GM23338 (cell line): ENCODE measurements around the gene MYOCD. TPM values are rescaled to one million over a fixed set of nuclear protein-coding genes. Genes with fewer than 3 reads are reported as not detected.

Experiments used
- ATAC-seq: fragments of 200-7000 bp; cut with Tn5 transposase; 3 replicates; pipeline ENCODE4 v1.9.1; 2020
- DNase-seq: peaks from one replicate; pipeline ENCODE4 v3.0.0-alpha.2; 2015; ENCODE audit warnings: low spot score
- H2AFZ ChIP-seq: fragments of 200-600 bp; sonication (generic); 2 replicates; pipeline ENCODE4 v1.8.0; 2016; ENCODE audit warnings: antibody characterized with exemption, mild to moderate bottlenecking, moderate library complexity
- H3F3A ChIP-seq: fragments of 200-600 bp; sonication (generic); replicated peaks from 2 replicates; pipeline ENCODE4 v1.8.0; 2017; ENCODE audit warnings: antibody characterized with exemption, mixed run types, low read depth
- H3K27ac ChIP-seq: fragments of 200-600 bp; sonication (generic); 2 replicates; pipeline ENCODE4 v1.6.1; 2016; ENCODE audit warnings: low read depth
- H3K27me3 ChIP-seq: fragments of 200-600 bp; sonication (generic); 2 replicates; pipeline ENCODE4 v1.8.0; 2016; ENCODE audit warnings: mild to moderate bottlenecking, mixed run types, moderate library complexity; ENCODE audit not compliant: insufficient read depth
- H3K36me3 ChIP-seq: fragments of 200-600 bp; sonication (generic); 2 replicates; pipeline ENCODE4 v1.8.0; 2016; ENCODE audit warnings: mild to moderate bottlenecking; ENCODE audit not compliant: insufficient read depth
- H3K4me1 ChIP-seq: fragments of 200-600 bp; sonication (generic); 2 replicates; pipeline ENCODE4 v1.8.0; 2016; ENCODE audit warnings: mild to moderate bottlenecking, moderate library complexity; ENCODE audit not compliant: insufficient read depth
- H3K4me2 ChIP-seq: fragments of 200-600 bp; sonication (generic); 2 replicates; pipeline ENCODE4 v1.7.1; 2017; ENCODE audit warnings: mixed run types
- H3K4me3 ChIP-seq: fragments of 200-600 bp; sonication (generic); 2 replicates; pipeline ENCODE4 v1.6.1; 2016; ENCODE audit warnings: mixed run types
- H3K79me2 ChIP-seq: fragments of 200-600 bp; sonication (generic); replicated peaks from 2 replicates; pipeline ENCODE4 v1.8.0; 2017; ENCODE audit warnings: mild to moderate bottlenecking; ENCODE audit not compliant: insufficient read depth
- H3K9me2 ChIP-seq: fragments of 200-600 bp; sonication (generic); 2 replicates; pipeline ENCODE4 v1.8.0; 2017; ENCODE audit not compliant: insufficient read depth
- H4K20me1 ChIP-seq: fragments of 200-600 bp; sonication (generic); replicated peaks from 2 replicates; pipeline ENCODE4 v1.8.0; 2017; ENCODE audit warnings: mild to moderate bottlenecking; ENCODE audit not compliant: insufficient read depth
- H3K27ac Mint-ChIP-seq: 2 replicates; pipeline ENCODE4 v1.8.0; 2020; ENCODE audit warnings: inconsistent platforms, mild to moderate bottlenecking, moderate library complexity, mixed read lengths
- H3K27me3 Mint-ChIP-seq: 3 replicates; pipeline ENCODE4 v1.8.0; 2022; ENCODE audit warnings: low read depth, mild to moderate bottlenecking, moderate library complexity, mixed read lengths, inconsistent platforms; ENCODE audit not compliant: insufficient read depth, poor library complexity
- H3K36me3 Mint-ChIP-seq: 3 replicates; pipeline ENCODE4 v1.8.0; 2021; ENCODE audit warnings: low read depth, mild to moderate bottlenecking, inconsistent platforms, moderate library complexity, mixed read lengths
- H3K4me1 Mint-ChIP-seq: 3 replicates; pipeline ENCODE4 v1.8.0; 2020; ENCODE audit warnings: mild to moderate bottlenecking, inconsistent platforms, mixed read lengths
- H3K4me3 Mint-ChIP-seq: 3 replicates; pipeline ENCODE4 v1.8.0; 2021; ENCODE audit warnings: moderate library complexity, mild to moderate bottlenecking, inconsistent platforms, mixed read lengths
- H3K9me3 Mint-ChIP-seq: 3 replicates; pipeline ENCODE4 v1.8.0; 2020; ENCODE audit warnings: moderate library complexity, mild to moderate bottlenecking, inconsistent platforms, mixed read lengths
- EZH2 ChIP-seq: fragments of 200-600 bp; sonication (generic); IDR thresholded peaks from one replicate; pipeline ENCODE4 v1.8.0; 2017; ENCODE audit warnings: antibody characterized with exemption, mild to moderate bottlenecking, low read depth; ENCODE audit not compliant: unreplicated experiment
- EZH2phosphoT487 ChIP-seq: fragments of 200-600 bp; sonication (generic); IDR thresholded peaks from one replicate; pipeline ENCODE4 v1.8.1; 2018; ENCODE audit warnings: antibody characterized with exemption; ENCODE audit not compliant: unreplicated experiment
- NANOG ChIP-seq: IDR thresholded peaks from 2 replicates; pipeline ENCODE4 v1.6.1; 2016; ENCODE audit warnings: antibody characterized with exemption, borderline replicate concordance
- POLR2AphosphoS5 ChIP-seq: IDR thresholded peaks from 2 replicates; pipeline ENCODE4 v1.6.1; 2016; ENCODE audit warnings: antibody characterized with exemption, low read depth
- STAT1 ChIP-seq: IDR thresholded peaks from one replicate; pipeline ENCODE4 v1.6.1; 2016; ENCODE audit warnings: antibody characterized with exemption; ENCODE audit not compliant: unreplicated experiment
- ZNF114 ChIP-seq: fragments of 250-450 bp; sonication (Bioruptor Pico); IDR thresholded peaks from 2 replicates; pipeline ENCODE4 v1.5.0; 2020; ENCODE audit warnings: mild to moderate bottlenecking, moderate library complexity
- ZNF331 ChIP-seq: fragments of 250-450 bp; sonication (Bioruptor Pico); IDR thresholded peaks from 2 replicates; pipeline ENCODE4 v1.5.0; 2020; ENCODE audit warnings: low read depth, mild to moderate bottlenecking, moderate library complexity
- polyA plus RNA-seq: library from polyadenylated mRNA; unstranded; fragments of >200 nt; fragmentation: Nextera tagmentation; extraction: Ambion mirVana; gene quantifications from 2 replicates; pipeline ENCODE4 v1.2.1, GENCODE V29; 2016
- total RNA-seq: library from RNA; depleted of rRNA; stranded (reverse); fragments of >200 nt; shearing (Covaris generic); gene quantifications from 2 replicates; pipeline ENCODE4 v1.2.3, GENCODE V29; 2014
- TF ChIP-seq, protein P1 (sequence below): IDR thresholded peaks from 2 replicates; pipeline ENCODE4 v1.6.1; 2016; ENCODE audit warnings: antibody characterized with exemption
- TF ChIP-seq, protein P2 (sequence below), 2 experiments: fragments of 200-600 bp in 1 of 2; sonication (generic) in 1 of 2; conservative IDR thresholded peaks; 2 replicates each; pipeline versions ENCODE4 v1.5.1 to v1.6.1; 2016 to 2017; ENCODE audit warnings: antibody characterized with exemption in 2 of 2, low read depth in 2 of 2, mild to moderate bottlenecking in 2 of 2, moderate library complexity in 1 of 2
- TF ChIP-seq, protein P3 (sequence below): fragments of 250-450 bp; sonication (Bioruptor Pico); IDR thresholded peaks from 2 replicates; pipeline ENCODE4 v1.5.0; 2020; ENCODE audit warnings: mild to moderate bottlenecking, moderate library complexity

MYOCD gene
- total and polyA plus RNA-seq, 2 experiments from 2014 or later = 0.80 to 2.4 TPM

DNA sequence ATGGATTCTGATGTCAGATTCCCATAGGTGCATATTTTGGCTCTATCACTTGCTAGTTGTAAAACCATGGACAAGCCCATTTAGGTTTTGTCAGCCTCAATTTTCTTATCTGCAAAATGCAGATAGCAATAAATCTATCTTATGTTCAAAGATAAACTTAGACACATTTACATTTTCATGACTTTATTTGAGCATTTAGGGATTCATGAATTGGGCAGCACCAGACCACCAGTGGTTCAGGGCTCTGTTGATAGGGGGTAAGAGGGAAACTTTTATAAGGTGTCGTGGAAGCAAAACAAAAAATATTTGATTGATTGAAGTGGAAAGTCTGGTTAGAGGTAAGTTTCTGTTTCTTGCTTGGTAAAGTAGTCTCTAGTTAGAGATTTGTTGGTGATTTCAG is 140.9 kb downstream of the MYOCD start (continued):
- TF ChIP-seq, protein P1, sequence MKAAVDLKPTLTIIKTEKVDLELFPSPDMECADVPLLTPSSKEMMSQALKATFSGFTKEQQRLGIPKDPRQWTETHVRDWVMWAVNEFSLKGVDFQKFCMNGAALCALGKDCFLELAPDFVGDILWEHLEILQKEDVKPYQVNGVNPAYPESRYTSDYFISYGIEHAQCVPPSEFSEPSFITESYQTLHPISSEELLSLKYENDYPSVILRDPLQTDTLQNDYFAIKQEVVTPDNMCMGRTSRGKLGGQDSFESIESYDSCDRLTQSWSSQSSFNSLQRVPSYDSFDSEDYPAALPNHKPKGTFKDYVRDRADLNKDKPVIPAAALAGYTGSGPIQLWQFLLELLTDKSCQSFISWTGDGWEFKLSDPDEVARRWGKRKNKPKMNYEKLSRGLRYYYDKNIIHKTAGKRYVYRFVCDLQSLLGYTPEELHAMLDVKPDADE = no peak

DNA sequence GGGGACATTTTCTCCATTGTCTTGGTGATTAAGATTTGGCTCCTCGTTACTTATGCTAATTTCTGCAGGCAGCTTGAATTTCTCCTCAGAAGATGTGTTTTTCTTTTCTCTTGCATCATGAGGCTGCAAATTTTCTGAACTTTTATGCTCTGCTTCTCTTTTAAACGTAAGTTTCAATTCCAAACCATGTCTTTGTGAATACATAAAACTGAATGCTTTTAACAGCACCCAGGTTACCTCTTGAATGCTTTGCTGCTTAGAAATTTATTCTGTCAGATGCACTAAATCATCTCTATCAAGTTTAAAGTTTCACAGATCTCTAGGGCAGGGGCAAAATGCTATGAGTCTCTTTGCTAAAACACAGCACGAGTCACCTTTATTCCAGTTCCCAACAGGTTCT is 143.0 kb downstream of the MYOCD start:
- ATAC-seq (no peak), DNase-seq (no peak)
- Histone ChIP-seq H3F3A (no peaks in the 10 kb centered on the region), H3K36me3 (peaks cover 5% of the 10 kb centered on the region; the same call in 1 of the 2 replicates), H3K4me3 (no peak overlapping the region), H4K20me1 (no peaks in the 10 kb centered on the region; the same call in 1 of the 2 replicates), H2AFZ (no peak overlapping the region), H3K27ac (no peak overlapping the region), H3K27me3 (no peaks in the 10 kb centered on the region), H3K9me2 (peaks cover 7% of the 10 kb centered on the region; the same call in 1 of the 2 replicates), H3K4me1 (no peaks in the 10 kb centered on the region), H3K4me2 (no peak overlapping the region), H3K79me2 (peaks cover 65% of the 10 kb centered on the region)
- peaks cover 41% of the 10 kb centered on the region for H3K36me3 Mint-ChIP-seq
- peaks cover 42% of the 10 kb centered on the region for H3K9me3 Mint-ChIP-seq
- peaks cover 3% of the 10 kb centered on the region for H3K27me3 Mint-ChIP-seq
- no peak overlapping the region for H3K4me3 Mint-ChIP-seq
- H3K4me1 Mint-ChIP-seq = peaks cover 4% of the 10 kb centered on the region; the same call in 1 of the 3 replicates
- H3K27ac Mint-ChIP-seq = no peak overlapping the region
- TF ChIP-seq EZH2 (no peak), POLR2AphosphoS5 (no peak), EZH2phosphoT487 (no peak), ZNF114 (no peak)
- TF ChIP-seq, protein P2, sequence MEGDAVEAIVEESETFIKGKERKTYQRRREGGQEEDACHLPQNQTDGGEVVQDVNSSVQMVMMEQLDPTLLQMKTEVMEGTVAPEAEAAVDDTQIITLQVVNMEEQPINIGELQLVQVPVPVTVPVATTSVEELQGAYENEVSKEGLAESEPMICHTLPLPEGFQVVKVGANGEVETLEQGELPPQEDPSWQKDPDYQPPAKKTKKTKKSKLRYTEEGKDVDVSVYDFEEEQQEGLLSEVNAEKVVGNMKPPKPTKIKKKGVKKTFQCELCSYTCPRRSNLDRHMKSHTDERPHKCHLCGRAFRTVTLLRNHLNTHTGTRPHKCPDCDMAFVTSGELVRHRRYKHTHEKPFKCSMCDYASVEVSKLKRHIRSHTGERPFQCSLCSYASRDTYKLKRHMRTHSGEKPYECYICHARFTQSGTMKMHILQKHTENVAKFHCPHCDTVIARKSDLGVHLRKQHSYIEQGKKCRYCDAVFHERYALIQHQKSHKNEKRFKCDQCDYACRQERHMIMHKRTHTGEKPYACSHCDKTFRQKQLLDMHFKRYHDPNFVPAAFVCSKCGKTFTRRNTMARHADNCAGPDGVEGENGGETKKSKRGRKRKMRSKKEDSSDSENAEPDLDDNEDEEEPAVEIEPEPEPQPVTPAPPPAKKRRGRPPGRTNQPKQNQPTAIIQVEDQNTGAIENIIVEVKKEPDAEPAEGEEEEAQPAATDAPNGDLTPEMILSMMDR (conservative IDR thresholded peaks at IDR 0.05; ENCODE audit: low read depth in 2 of 2) = no peak

DNA sequence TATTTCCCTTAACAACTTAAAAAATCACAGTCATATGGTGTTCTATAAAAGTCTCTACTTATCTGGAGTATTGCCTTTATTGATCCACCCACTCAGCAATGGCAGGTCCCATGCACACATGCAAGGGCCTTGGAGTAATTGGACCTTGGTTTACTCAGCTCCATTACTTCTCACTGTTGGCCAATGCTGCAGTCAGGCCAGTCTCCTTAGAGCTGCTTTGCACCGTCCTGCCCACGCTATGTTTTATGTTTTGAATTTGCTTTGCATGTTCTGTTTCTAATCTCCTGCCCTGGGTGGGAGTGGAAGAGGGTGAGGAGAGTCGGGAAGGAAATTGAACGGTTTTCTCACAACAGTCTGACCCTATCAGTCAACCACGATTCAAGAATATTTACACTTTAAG is 147.2 kb downstream of the MYOCD start:
- Mint-ChIP-seq H3K4me3 (no peak overlapping the region), H3K27me3 (peaks cover 3% of the 10 kb centered on the region), H3K36me3 (peaks cover 24% of the 10 kb centered on the region), H3K27ac (no peak overlapping the region), H3K4me1 (peaks cover 9% of the 10 kb centered on the region; the same call in 2 of the 3 replicates), H3K9me3 (peaks cover 28% of the 10 kb centered on the region)
- Histone ChIP-seq H3K27me3 (no peaks in the 10 kb centered on the region), H3K4me2 (no peak overlapping the region), H3K9me2 (peaks cover 3% of the 10 kb centered on the region; the same call in 1 of the 2 replicates), H3K4me1 (peaks cover 10% of the 10 kb centered on the region; the same call in 1 of the 2 replicates), H3F3A (no peaks in the 10 kb centered on the region), H3K36me3 (peaks cover 5% of the 10 kb centered on the region; the same call in 1 of the 2 replicates), H3K4me3 (no peak overlapping the region), H3K27ac (no peak overlapping the region), H4K20me1 (no peaks in the 10 kb centered on the region; the same call in 1 of the 2 replicates), H3K79me2 (peaks cover 31% of the 10 kb centered on the region), H2AFZ (no peak overlapping the region)
- DNase-seq (no peak), ATAC-seq (no peak)
- TF ChIP-seq POLR2AphosphoS5 (no peak), ZNF114 (no peak), ZNF331 (CRISPR knock-in tag) (no peak), NANOG (no peak), STAT1 (no peak)
- TF ChIP-seq, protein P1 = no peak
- TF ChIP-seq, protein P3, sequence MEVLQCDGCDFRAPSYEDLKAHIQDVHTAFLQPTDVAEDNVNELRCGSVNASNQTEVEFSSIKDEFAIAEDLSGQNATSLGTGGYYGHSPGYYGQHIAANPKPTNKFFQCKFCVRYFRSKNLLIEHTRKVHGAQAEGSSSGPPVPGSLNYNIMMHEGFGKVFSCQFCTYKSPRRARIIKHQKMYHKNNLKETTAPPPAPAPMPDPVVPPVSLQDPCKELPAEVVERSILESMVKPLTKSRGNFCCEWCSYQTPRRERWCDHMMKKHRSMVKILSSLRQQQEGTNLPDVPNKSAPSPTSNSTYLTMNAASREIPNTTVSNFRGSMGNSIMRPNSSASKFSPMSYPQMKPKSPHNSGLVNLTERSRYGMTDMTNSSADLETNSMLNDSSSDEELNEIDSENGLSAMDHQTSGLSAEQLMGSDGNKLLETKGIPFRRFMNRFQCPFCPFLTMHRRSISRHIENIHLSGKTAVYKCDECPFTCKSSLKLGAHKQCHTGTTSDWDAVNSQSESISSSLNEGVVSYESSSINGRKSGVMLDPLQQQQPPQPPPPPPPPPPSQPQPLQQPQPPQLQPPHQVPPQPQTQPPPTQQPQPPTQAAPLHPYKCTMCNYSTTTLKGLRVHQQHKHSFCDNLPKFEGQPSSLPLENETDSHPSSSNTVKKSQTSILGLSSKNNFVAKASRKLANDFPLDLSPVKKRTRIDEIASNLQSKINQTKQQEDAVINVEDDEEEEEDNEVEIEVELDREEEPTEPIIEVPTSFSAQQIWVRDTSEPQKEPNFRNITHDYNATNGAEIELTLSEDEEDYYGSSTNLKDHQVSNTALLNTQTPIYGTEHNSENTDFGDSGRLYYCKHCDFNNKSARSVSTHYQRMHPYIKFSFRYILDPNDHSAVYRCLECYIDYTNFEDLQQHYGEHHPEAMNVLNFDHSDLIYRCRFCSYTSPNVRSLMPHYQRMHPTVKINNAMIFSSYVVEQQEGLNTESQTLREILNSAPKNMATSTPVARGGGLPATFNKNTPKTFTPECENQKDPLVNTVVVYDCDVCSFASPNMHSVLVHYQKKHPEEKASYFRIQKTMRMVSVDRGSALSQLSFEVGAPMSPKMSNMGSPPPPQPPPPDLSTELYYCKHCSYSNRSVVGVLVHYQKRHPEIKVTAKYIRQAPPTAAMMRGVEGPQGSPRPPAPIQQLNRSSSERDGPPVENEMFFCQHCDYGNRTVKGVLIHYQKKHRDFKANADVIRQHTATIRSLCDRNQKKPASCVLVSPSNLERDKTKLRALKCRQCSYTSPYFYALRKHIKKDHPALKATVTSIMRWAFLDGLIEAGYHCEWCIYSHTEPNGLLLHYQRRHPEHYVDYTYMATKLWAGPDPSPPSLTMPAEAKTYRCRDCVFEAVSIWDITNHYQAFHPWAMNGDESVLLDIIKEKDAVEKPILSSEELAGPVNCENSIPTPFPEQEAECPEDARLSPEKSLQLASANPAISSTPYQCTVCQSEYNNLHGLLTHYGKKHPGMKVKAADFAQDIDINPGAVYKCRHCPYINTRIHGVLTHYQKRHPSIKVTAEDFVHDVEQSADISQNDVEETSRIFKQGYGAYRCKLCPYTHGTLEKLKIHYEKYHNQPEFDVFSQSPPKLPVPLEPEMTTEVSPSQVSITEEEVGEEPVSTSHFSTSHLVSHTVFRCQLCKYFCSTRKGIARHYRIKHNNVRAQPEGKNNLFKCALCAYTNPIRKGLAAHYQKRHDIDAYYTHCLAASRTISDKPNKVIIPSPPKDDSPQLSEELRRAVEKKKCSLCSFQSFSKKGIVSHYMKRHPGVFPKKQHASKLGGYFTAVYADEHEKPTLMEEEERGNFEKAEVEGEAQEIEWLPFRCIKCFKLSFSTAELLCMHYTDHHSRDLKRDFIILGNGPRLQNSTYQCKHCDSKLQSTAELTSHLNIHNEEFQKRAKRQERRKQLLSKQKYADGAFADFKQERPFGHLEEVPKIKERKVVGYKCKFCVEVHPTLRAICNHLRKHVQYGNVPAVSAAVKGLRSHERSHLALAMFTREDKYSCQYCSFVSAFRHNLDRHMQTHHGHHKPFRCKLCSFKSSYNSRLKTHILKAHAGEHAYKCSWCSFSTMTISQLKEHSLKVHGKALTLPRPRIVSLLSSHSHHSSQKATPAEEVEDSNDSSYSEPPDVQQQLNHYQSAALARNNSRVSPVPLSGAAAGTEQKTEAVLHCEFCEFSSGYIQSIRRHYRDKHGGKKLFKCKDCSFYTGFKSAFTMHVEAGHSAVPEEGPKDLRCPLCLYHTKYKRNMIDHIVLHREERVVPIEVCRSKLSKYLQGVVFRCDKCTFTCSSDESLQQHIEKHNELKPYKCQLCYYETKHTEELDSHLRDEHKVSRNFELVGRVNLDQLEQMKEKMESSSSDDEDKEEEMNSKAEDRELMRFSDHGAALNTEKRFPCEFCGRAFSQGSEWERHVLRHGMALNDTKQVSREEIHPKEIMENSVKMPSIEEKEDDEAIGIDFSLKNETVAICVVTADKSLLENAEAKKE (CRISPR knock-in tag) = no peak
